Dendritic cell treated with granulocyte-macrophage colony-stimulating factor and Interleukin-4, amounts not matched to agents 40 ng/mL and 50 ng/mL, for 4 days (primary cell): ENCODE data around the gene ATP4B.

Experiments
- H3K27ac Mint-ChIP-seq: one replicate; pipeline ENCODE4 v1.8.0; 2022; ENCODE audit warnings: mild to moderate bottlenecking, mixed read lengths
- H3K27me3 Mint-ChIP-seq: one replicate; pipeline ENCODE4 v1.8.0; 2022; ENCODE audit warnings: mild to moderate bottlenecking, mixed read lengths
- H3K36me3 Mint-ChIP-seq: one replicate; pipeline ENCODE4 v1.8.0; 2022; ENCODE audit warnings: low read depth, mixed read lengths
- H3K4me1 Mint-ChIP-seq: one replicate; pipeline ENCODE4 v1.8.0; 2022; ENCODE audit warnings: low read depth, mixed read lengths
- H3K4me3 Mint-ChIP-seq: one replicate; pipeline ENCODE4 v1.8.0; 2022; ENCODE audit warnings: mild to moderate bottlenecking, moderate library complexity, mixed read lengths
- H3K9me3 Mint-ChIP-seq: one replicate; pipeline ENCODE4 v1.8.0; 2022; ENCODE audit warnings: mixed read lengths
- intact Hi-C: fragments of 100-400 bp; cut with micrococcal nuclease; formaldehyde crosslinking; loops from one replicate; pipeline ENCODE4 v1.15.0; 2022

The ATP4B gene

GRCh38 chr13:113620036-113620796 lies 37.8 kb downstream of the ATP4B start:
- H3K36me3 Mint-ChIP-seq = peaks cover 55% of the 10 kb centered on the region
- no peaks in the 10 kb centered on the region for H3K9me3 Mint-ChIP-seq
- intact Hi-C loops = no loop called here
- H3K27me3 Mint-ChIP-seq = no peaks in the 10 kb centered on the region
- no peak overlapping the region for H3K4me3 Mint-ChIP-seq
- H3K4me1 Mint-ChIP-seq = peaks cover 15% of the 10 kb centered on the region
- no peak overlapping the region for H3K27ac Mint-ChIP-seq

- Mint-ChIP-seq H3K4me1 (peaks cover 17% of the 10 kb centered on the region), H3K27ac (no peak overlapping the region), H3K27me3 (no peaks in the 10 kb centered on the region), H3K9me3 (no peaks in the 10 kb centered on the region), H3K4me3 (no peak overlapping the region), H3K36me3 (peaks cover 38% of the 10 kb centered on the region)
- intact Hi-C loops = no loop called here
These were observed 39.5 kb downstream of the ATP4B start for GRCh38 chr13:113618455-113618854.

GRCh38 chr13:113617961-113618360 lies 40.0 kb downstream of the ATP4B start:
- H3K36me3 Mint-ChIP-seq = peaks cover 33% of the 10 kb centered on the region
- no peak overlapping the region for H3K27ac Mint-ChIP-seq
- intact Hi-C loops = no loop called here
- H3K9me3 Mint-ChIP-seq = no peaks in the 10 kb centered on the region
- H3K27me3 Mint-ChIP-seq = no peaks in the 10 kb centered on the region
- H3K4me1 Mint-ChIP-seq = peaks cover 17% of the 10 kb centered on the region
- H3K4me3 Mint-ChIP-seq = no peak overlapping the region

- Mint-ChIP-seq H3K9me3 (no peaks in the 10 kb centered on the region), H3K27ac (no peak overlapping the region), H3K4me1 (peaks cover 17% of the 10 kb centered on the region), H3K36me3 (peaks cover 28% of the 10 kb centered on the region), H3K27me3 (no peaks in the 10 kb centered on the region), H3K4me3 (no peak overlapping the region)
- intact Hi-C loops = no loop called here
These were observed 40.8 kb downstream of the ATP4B start for GRCh38 chr13:113616991-113617749.

GRCh38 chr13:113616281-113616906 lies 41.6 kb downstream of the ATP4B start:
- H3K27ac Mint-ChIP-seq = no peak overlapping the region
- intact Hi-C loops = no loop called here
- H3K4me3 Mint-ChIP-seq = no peak overlapping the region

GRCh38 chr13:113613789-113614379 lies 44.1 kb downstream of the ATP4B start:
- H3K4me1 Mint-ChIP-seq = peaks cover 17% of the 10 kb centered on the region
- intact Hi-C loops = no loop called here

More at GRCh38 chr13:113616281-113616906, 41.6 kb downstream of the ATP4B start:
- peaks cover 17% of the 10 kb centered on the region for H3K4me1 Mint-ChIP-seq
- H3K36me3 Mint-ChIP-seq = peaks cover 23% of the 10 kb centered on the region
- H3K27me3 Mint-ChIP-seq = no peaks in the 10 kb centered on the region
- H3K9me3 Mint-ChIP-seq = no peaks in the 10 kb centered on the region

GRCh38 chr13:113612607-113613006 lies 45.4 kb downstream of the ATP4B start:
- peaks cover 29% of the 10 kb centered on the region for H3K4me1 Mint-ChIP-seq
- no peak overlapping the region for H3K27ac Mint-ChIP-seq
- H3K4me3 Mint-ChIP-seq = no peak overlapping the region
- no peaks in the 10 kb centered on the region for H3K27me3 Mint-ChIP-seq
- intact Hi-C loops = no loop called here
- H3K36me3 Mint-ChIP-seq = peaks cover 17% of the 10 kb centered on the region
- H3K9me3 Mint-ChIP-seq = no peaks in the 10 kb centered on the region

More at GRCh38 chr13:113613789-113614379, 44.1 kb downstream of the ATP4B start:
- peaks cover 9% of the 10 kb centered on the region for H3K36me3 Mint-ChIP-seq
- H3K9me3 Mint-ChIP-seq = no peaks in the 10 kb centered on the region
- no peak overlapping the region for H3K27ac Mint-ChIP-seq
- no peaks in the 10 kb centered on the region for H3K27me3 Mint-ChIP-seq
- H3K4me3 Mint-ChIP-seq = no peak overlapping the region

GRCh38 chr13:113611996-113612395 lies 46.0 kb downstream of the ATP4B start:
- no peak overlapping the region for H3K4me3 Mint-ChIP-seq
- intact Hi-C loops = no loop called here
- H3K9me3 Mint-ChIP-seq = no peaks in the 10 kb centered on the region
- H3K36me3 Mint-ChIP-seq = peaks cover 18% of the 10 kb centered on the region
- no peaks in the 10 kb centered on the region for H3K27me3 Mint-ChIP-seq
- H3K4me1 Mint-ChIP-seq = peaks cover 33% of the 10 kb centered on the region
- no peak overlapping the region for H3K27ac Mint-ChIP-seq

GRCh38 chr13:113610266-113610665 lies 47.7 kb downstream of the ATP4B start:
- peaks cover 36% of the 10 kb centered on the region for H3K4me1 Mint-ChIP-seq
- peaks cover 28% of the 10 kb centered on the region for H3K36me3 Mint-ChIP-seq
- intact Hi-C loops = no loop called here
- no peaks in the 10 kb centered on the region for H3K9me3 Mint-ChIP-seq
- no peaks in the 10 kb centered on the region for H3K27me3 Mint-ChIP-seq
- no peak overlapping the region for H3K4me3 Mint-ChIP-seq
- H3K27ac Mint-ChIP-seq = no peak overlapping the region

- Mint-ChIP-seq H3K36me3 (peaks cover 34% of the 10 kb centered on the region), H3K27ac (no peak overlapping the region)
- intact Hi-C loops = no loop called here
These were observed 48.4 kb downstream of the ATP4B start for GRCh38 chr13:113609616-113610015.

GRCh38 chr13:113608967-113609533 lies 48.9 kb downstream of the ATP4B start:
- no peak overlapping the region for H3K4me3 Mint-ChIP-seq
- peaks cover 34% of the 10 kb centered on the region for H3K36me3 Mint-ChIP-seq
- intact Hi-C loops = no loop called here

More at GRCh38 chr13:113609616-113610015, 48.4 kb downstream of the ATP4B start:
- Mint-ChIP-seq H3K4me3 (no peak overlapping the region), H3K27me3 (no peaks in the 10 kb centered on the region), H3K9me3 (no peaks in the 10 kb centered on the region), H3K4me1 (peaks cover 40% of the 10 kb centered on the region)

GRCh38 chr13:113607889-113608635 lies 49.9 kb downstream of the ATP4B start:
- intact Hi-C loops = no loop called here
- H3K9me3 Mint-ChIP-seq = no peaks in the 10 kb centered on the region
- peaks cover 42% of the 10 kb centered on the region for H3K4me1 Mint-ChIP-seq
- peak overlapping the region; percentile 79 for H3K27ac Mint-ChIP-seq
- H3K36me3 Mint-ChIP-seq = peaks cover 34% of the 10 kb centered on the region
- H3K27me3 Mint-ChIP-seq = no peaks in the 10 kb centered on the region
- H3K4me3 Mint-ChIP-seq = no peak overlapping the region

More at GRCh38 chr13:113608967-113609533, 48.9 kb downstream of the ATP4B start:
- peaks cover 42% of the 10 kb centered on the region for H3K4me1 Mint-ChIP-seq
- H3K27me3 Mint-ChIP-seq = no peaks in the 10 kb centered on the region
- no peaks in the 10 kb centered on the region for H3K9me3 Mint-ChIP-seq
- no peak overlapping the region for H3K27ac Mint-ChIP-seq
